Stimulated activated CD4-positive, alpha-beta T cell treated with anti-CD3 and anti-CD28 coated beads, Interleukin-15, amount 100 ng/mL, for 1 hour (primary cell): ENCODE measurements around the gene QRICH1.

ENCODE experiments used
- DNase-seq, 2 donors: peaks; one replicate each; pipeline ENCODE4 v3.0.0-alpha.2; 2020; ENCODE audit warnings: low read depth in 1 of 2, low spot score in 1 of 2

Gene QRICH1

DNA sequence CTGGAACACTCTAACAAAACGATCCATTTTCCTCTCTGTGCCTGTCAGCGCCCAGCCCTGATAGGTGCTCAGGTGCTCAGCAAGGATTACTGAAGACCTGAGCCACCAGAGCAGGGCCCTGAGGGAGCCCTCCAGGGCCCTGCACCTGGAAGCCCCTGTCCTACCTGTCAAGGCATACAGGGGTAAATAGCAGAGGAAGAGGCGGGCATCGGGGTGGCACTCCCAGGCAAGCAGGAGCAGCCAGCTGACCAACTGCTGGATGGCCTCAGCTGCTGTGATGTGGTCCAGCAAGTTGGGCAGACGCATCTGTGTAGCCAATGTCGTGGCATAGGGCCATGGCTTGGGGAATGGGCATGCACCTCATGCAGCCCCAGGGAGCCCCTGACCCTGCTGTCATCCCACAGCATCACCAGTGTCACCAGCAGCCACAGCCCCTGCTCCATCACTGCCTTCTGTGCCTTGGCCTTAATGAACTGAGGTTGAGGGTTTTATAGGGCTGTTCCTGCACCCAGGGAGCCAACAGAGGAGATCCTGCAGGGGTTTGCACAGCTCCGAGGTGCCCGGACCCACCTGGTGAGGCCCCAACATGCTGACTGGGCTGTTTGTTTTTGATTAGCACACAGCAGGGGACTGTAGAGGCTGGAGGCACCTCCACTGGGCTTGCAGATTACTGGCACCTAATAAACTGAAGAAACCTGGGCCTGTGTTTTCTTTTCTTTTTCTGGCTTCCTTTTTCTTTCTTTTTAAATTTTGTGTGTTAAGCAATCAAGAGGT is 94.6 kb downstream of the QRICH1 start:
- DNase-seq: no peak

DNA sequence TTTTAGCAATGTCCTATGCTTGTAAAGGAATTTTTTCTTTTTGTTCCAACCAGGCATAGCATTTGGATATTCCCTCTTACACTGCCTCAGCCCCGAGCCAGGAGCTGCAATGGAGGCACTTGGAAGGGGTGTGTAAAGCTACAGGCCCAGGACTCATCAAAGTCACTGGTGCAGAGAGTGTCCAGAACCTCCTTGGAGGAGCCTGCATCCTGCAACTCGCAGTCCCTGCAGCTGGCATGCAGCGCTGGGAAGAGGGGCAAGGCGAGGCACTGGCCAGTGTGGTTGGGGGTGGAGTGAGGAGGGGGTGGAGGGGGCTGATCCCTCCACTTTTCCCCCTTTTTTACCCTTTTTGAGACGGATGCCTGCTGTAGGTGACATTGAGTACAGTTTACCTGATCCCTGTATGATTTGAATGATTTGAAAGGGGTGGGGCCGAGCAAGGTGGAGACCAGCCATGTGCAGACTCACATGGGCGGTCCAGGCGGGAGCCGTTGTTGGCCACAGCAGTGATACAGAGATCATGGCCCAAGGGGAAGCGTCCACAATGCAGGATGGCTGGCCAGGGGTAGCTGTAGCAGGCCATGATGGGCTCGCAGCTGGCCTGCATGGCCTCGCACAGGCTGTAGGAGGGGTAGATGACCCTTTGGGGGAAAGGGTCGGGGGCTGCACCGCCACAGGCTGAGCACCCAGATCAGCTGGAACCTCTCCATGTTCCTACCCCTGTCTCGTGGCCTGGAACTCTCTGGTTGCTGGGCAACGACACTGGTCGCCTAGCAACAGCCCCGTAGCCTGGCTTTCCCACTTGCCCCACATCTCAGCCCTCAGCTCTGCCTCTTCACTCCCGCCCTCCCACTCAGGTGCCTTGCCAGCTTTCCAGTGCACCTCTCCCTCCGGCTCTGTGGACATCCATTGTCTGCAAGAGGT is 95.9 kb downstream of the QRICH1 start:
- DNase-seq: no peak

DNA sequence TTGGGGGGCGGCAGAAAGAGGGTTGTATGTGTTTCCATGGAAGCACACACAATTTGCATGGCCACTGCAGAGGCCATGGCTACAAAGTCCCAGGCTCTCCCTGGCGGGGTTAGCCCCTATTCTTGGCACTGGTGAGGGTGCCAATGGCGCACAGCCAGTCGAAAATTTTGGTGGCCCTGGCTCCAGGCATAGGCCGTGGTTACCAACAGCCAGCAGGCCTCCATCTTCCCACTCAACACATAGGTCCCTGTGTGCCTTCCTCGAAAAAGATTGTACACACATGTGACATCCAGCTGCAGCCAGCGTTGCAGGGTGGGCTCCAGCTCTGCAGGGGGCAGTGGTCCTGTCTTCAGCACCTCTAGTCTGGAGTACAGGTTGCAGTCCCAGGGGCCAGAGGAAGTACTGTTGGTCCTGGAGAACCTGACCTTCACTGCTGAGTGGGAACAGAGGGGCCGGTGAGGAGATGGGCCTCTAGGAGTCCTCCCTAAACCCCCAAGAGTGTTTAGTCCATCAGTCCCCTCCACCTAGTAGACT is 96.7 kb downstream of the QRICH1 start:
- no peak for DNase-seq

DNA sequence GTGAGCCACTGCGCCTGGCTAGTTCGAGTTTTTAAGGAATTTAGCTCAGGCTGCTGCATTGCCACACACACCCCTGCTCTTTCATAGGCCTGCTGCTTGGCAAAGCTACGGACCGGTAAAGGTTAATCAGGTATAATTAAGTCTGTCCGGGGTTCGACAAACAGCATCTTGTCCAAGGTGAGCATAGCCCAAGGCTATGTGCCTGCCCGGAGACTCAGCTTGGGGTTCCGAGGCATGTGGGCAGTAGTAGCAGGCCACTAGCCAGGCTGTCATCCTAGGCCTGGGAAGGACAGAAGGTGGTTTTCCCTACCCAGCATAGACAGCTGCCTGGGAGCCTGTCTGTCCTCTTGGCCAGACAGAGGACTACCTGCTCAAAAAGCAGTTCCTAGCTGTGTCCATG is 97.2 kb downstream of the QRICH1 start:
- no peak for DNase-seq

DNA sequence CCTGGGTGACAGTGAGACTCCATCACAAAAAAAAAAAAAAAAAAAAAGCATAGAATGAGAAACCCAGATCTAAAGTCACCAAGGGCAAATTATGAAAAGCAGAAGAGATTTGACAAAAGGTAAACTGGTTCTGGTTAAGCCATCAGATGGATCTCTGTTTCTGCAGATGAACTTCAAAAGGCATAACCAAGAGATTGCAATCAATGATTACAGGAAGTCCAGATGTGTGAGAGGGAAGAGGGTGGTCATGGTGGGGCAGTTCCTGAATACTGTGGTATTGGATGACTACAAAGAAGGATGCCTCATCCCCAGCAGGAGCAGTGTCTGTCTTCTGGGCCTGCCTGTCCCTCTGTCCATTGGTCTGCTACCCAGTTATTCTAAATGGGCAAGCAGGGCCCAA is 100.0 kb downstream of the QRICH1 start:
- no peak for DNase-seq

DNA sequence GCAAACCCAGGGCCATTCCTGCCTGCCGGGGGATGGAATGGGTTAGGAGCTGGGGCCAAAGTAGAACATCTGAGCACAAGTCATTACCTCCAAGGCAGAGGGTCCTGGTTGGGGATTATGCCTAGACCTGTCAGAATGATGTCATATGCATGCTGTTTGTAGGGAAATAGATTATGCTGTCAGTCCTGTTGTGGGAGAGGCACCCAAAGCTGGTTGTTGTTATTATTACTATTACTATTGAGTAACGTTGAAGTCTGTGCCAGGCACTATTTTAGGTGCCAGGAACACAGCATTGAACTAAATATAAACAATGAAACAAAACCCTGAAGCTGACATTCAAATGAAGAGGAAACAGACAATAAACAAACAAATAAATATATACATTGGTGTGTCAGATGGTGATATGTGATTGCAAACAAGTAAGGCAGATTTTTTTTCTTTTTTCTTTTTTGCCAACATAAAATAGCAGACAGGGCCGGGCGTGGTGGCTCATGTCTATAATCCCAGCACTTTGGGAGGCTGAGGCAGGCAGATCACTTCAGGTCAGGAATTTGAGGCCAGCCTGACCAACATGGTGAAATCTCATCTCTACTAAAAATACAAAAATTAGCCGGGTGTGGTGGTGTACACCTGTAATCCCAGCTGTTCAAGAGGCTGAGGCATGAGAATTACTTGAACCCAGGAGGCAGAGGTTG is 101.9 kb downstream of the QRICH1 start:
- DNase-seq: no peak

DNA sequence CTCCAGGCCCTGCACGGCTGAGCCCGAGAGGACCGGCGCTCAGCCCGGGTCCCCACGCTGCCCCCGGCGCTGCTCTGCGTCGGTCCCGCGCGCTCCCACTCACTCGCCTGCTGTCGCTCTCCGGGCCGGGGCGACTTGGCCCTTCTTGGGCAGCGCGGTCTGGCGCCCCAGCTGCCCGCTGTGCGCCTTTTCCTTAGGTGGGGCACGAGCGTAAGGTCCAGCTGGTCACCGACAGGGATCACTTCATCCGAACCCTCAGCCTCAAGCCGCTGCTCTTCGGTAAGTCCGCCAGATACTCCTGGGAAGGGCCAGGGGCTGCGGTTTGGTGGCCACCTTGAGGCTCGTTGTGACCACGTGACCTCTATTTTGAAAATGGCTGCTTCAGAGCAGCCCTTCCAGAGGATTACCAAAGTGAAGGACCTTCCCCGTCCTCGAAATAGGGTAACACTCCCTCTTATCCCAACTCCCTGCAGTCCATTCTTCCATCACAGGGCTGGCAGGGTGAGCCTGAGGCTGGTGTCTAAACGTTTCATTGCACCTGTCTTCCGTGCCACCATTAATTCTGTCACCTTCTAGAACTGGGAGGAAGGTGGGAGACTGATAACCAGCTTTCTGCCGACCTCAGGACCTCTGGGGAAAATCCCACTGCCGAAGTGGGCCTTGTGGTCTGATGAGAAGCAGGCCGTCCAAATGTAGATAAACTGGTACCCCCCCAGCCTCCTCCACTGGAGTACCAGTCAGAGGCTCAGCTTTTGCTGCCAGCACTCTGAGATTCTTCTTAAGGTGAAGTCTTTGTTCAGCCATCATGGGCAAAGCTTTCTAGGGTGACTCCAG is 103.0 kb downstream of the QRICH1 start:
- no peak for DNase-seq

DNA sequence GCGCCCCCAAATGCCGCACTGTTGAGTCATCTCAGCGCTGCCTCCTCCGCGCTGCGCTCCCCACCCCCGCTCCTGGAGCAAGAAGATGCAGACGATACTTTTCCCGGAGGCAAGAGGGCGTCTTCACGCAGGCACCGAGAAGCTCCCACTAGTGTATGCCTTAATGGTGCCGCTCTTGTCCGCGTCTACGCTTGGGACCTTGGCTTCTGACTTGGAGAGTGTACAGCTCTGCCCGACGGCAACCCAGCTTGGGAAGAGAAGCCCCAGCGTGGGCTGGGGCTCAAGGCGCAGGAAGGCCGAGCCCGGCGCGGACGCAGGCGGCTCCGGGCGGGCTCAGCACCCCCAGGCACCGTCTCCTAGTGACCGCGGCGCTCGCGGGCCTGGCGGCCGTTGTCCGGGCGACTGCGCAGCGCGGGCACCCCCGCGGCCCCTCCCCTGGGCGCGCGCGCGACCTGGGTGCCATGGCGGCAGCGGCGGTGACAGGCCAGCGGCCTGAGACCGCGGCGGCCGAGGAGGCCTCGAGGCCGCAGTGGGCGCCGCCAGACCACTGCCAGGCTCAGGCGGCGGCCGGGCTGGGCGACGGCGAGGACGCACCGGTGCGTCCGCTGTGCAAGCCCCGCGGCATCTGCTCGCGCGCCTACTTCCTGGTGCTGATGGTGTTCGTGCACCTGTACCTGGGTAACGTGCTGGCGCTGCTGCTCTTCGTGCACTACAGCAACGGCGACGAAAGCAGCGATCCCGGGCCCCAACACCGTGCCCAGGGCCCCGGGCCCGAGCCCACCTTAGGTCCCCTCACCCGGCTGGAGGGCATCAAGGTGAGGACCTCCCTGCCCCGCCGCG is 103.9 kb downstream of the QRICH1 start, which contains the start of gene P4HTM:
P4HTM (plus strand) TSS at position 446 of the 840 bp plus-strand sequence; CDS start at position 462, 16 bp downstream.
- peak; percentile 57 to 76 for DNase-seq

DNA sequence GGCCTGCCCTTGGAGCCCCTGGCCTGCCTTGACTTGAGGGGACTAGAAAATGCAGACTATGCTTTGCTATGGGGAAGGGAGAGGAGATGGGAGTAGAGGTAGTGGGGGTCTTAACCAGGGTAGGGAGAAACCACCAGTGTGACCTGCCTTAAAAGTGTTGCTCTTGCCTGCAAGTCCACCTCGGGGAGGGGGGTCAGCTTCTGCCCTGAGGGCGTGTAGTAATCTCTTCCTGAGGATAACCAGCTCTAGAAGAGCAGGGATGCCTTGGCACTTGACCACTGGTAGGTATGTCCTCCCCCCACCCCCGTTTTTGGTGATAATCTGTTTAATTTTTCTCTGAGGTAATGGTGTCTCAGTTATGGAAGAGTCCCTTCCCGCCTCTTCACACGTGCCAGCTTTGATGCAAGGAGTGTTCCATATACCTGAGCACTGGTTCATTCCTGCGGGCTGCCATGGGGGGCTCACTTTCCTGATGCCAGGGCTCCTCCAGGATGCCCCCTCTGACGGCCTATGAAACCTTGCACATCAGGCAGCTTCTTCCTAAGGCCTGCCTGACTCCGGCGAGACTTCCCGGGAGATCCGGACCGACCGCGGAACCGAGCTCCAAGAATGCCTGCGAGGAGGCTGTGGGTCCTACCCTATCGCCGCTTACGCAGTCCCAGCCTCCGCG is 104.6 kb downstream of the QRICH1 start:
- DNase-seq: no peak

DNA sequence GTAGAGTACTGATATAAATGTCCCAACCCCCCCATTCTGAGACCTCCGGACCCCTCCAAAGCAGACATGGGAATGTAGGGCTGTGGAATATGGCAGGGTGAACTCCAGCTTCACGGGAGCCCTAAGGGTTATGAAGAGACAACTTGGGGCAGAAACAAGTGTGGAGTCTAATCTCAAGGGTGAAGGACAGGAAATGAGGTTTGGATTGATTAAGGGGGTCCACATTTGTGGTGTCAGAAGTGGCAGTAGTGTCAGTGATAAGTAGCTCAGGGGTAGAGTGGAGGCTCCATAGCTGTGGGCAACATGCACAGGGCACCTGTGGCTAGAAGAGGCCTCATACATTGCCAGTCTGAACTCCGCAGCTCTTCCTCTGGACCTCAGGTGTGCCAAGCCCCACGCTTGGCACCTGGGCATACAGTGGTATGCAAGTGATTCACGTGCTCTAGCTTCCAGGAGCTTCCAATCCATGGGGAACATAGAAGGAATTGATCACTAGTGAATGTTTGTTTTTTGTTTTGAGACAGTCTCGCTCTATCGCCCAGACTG is 108.0 kb downstream of the QRICH1 start:
- DNase-seq: no peak

DNA sequence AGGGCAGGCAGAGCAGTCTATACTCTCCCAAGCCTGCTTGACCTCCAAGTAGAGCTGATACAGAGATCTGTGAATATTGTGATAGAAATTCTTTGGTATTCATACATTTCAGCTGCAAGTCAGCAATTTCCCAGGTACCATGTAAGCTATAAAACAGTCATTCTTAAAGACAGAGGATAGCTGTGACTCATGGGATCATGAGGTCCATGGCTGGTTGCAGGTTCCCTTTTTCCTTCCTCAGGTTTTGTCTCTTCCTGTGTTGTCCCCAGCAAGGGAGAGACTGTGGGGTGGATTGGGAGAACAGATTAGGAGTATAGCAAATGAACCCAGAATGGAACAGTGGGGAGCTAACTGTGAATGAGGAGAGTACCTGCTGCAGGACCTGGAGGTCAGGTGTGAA is 109.2 kb downstream of the QRICH1 start:
- DNase-seq: no peak

DNA sequence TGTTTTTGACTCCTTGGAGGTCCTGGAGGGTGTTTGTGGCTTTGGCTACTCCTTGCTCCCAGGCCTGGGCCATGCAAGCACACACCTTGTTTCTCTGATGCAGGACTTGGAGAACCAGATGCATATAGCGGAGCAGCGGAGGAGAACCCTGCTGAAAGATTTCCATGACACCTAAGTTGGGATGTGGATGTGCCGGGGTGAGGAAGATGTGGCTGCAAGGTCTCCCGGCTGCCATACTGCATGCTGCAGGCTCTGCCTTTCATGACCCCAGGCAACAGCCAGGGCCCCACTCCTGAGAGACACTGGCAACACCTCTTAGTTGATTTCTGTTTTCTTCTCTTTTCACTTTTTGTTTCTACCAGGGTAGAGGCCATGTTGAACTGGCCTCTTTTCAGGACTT is 110.8 kb downstream of the QRICH1 start:
- DNase-seq: no peak

DNA sequence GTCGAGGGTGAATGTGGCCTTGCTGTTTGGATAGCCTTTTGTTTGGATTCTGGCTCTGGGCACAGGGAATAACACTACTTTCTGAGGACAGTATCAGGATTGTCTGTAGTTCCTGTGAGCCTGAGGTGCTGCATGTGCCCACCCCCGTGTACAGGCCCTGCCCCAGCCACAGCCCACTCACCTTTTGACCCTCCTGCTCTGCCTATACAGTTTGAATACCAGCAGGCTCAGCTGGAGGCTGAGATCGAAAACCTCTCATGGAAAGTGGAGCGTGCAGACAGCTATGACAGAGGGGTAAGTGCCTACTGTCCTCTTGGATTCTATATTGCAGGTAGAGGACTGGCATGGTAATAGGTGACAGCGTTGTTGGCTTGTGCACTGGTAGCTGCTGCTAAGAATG is 111.2 kb downstream of the QRICH1 start:
- no peak for DNase-seq

DNA sequence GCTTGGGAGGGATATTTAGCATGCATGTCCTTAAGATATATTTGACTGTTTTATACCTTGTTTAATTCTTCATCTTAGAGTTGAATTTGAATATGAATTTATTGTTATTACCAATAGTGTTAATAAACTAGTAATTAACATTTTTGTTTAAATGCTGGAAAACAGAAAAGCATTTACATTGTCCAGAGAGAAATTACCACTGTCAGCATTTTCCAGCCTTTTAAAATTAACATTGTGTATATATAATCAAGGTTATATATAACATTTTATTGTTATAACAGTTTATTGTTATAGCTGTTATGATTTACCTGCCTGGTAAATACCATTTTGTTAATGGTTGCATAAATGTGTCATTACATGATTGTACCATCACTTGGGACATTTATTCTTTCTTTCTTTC is 111.9 kb downstream of the QRICH1 start:
- DNase-seq: no peak

DNA sequence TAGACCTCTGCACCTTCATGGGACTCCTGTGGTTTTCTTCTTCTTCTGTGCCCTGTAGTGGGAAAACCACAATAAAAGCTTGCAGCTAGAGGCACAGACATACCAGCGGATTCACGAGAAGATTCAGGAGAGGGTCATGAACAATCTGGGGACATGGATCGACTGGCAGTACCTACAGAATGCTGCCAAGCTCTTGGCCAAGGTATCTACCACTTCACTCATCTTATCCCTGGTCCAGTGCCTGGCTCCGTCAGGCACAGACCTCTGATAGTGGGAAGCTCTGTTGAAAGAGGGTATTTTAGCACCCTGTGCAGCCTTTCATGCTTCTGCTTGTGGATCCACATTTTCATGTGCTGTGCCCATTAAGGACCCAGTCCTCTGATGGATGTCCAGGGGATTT is 113.6 kb downstream of the QRICH1 start:
- DNase-seq: no peak
